Suprapubic skin (tissue), 3 donors: ENCODE data around the gene TNFSF11.

Experiments used
- EP300 ChIP-seq: sonication (generic); formaldehyde crosslinking; IDR thresholded peaks from one replicate; pipeline ENCODE4 v1.6.1; 2017; ENCODE audit warnings: antibody characterized with exemption
- POLR2A ChIP-seq, 2 donors: fragments of 450-650 bp; IDR thresholded peaks; one replicate each; pipeline ENCODE4 v1.6.1; 2017; ENCODE audit warnings: antibody characterized with exemption in 2 of 2, mild to moderate bottlenecking in 2 of 2, moderate library complexity in 2 of 2
- TF ChIP-seq, protein P1 (sequence below), 2 donors: fragments of 200-600 bp in 1 of 2; fragments of 450-650 bp in 1 of 2; sonication (generic) in 1 of 2; IDR thresholded peaks; one replicate each; pipeline ENCODE4 v1.5.1; 2016 to 2019; ENCODE audit warnings: antibody characterized with exemption in 2 of 2, mild to moderate bottlenecking in 1 of 2, moderate library complexity in 1 of 2

DNA sequence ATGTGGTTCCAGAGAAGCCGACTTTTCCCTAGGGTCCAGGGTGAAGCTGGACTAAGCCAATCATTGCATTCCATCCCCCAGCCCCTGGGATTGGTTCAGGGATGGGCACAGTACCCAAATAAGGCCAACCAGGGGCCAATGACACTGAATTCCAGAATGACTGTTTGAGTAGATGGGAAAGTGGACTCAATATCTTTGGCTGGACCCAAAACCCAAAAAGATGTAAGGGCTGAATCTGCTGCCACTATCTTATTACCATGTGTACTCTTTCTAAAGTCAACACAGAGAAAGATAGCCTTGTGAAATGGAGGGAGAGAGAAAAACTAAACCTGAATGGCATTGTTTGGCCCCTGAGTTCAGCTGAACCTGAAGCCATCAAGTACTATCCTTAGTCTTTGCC, 39.2 kb upstream of the TNFSF11 start:
- TF ChIP-seq, protein P1, sequence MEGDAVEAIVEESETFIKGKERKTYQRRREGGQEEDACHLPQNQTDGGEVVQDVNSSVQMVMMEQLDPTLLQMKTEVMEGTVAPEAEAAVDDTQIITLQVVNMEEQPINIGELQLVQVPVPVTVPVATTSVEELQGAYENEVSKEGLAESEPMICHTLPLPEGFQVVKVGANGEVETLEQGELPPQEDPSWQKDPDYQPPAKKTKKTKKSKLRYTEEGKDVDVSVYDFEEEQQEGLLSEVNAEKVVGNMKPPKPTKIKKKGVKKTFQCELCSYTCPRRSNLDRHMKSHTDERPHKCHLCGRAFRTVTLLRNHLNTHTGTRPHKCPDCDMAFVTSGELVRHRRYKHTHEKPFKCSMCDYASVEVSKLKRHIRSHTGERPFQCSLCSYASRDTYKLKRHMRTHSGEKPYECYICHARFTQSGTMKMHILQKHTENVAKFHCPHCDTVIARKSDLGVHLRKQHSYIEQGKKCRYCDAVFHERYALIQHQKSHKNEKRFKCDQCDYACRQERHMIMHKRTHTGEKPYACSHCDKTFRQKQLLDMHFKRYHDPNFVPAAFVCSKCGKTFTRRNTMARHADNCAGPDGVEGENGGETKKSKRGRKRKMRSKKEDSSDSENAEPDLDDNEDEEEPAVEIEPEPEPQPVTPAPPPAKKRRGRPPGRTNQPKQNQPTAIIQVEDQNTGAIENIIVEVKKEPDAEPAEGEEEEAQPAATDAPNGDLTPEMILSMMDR (IDR thresholded peaks at IDR 0.05) = no peak
- TF ChIP-seq EP300 = no peak
- TF ChIP-seq POLR2A (IDR thresholded peaks at IDR 0.05) = no peak
